Fibroblast of pulmonary artery (primary cell): ENCODE results near the gene RP2.

Source experiments
- DNase-seq: peaks from one replicate; pipeline ENCODE4 v3.0.0-alpha.2; 2010; ENCODE audit warnings: low read depth
- H3K4me3 ChIP-seq: replicated peaks from 2 replicates; pipeline ENCODE4 v1.5.1; 2011; ENCODE audit warnings: low read depth, mild to moderate bottlenecking, control low read depth, low read length, moderate library complexity
- TF ChIP-seq, protein P1 (sequence below): IDR thresholded peaks from 2 replicates; pipeline ENCODE4 v1.5.1; 2011; ENCODE audit warnings: mild to moderate bottlenecking, control low read depth, low read length, inconsistent platforms; ENCODE audit errors: missing control alignments

Gene RP2

DNA sequence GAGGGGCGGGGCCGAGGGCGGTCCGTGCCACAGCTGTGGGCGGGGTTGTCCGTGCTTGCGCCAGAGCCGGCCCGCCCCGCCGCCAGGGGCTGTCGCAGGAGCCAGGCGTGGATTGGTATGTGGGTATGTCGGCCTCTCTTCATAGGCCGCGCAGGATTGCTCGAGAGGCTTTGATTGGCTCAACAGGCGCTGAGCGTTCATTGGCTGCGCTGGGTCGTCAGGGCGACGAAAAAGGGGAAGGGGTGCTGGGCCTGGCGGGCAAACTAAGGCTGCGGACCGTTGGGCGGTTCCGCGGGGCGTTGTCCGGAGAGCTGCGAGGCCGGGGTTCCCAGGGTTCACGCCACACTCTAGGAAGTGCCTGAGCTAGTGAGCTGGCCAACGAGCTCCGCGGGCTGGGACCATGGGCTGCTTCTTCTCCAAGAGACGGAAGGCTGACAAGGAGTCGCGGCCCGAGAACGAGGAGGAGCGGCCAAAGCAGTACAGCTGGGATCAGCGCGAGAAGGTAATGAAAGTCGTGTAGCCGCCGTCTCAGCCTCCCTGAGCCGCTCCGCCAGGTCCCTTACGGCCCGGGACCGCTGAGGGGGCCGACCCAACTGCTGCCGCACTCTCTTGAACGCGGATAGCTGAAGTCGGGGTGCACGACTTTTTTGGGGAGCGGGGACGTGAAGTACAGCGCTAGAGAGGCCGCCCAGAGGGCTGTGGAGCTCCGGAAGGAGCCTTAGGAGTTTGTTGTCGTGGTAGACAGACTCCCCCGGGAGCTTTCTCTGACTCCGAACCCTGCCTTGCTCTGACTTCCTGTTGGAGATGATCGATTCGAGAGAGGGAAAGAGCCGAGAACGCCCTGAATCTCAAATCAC, at the start of gene RP2:
RP2 (plus strand) TSS at position 343 of the 857 bp plus-strand sequence; CDS start at position 401, 58 bp downstream.
- peak within 1 kb of the TSS; percentile 79 for H3K4me3 ChIP-seq
- TF ChIP-seq, protein P1, sequence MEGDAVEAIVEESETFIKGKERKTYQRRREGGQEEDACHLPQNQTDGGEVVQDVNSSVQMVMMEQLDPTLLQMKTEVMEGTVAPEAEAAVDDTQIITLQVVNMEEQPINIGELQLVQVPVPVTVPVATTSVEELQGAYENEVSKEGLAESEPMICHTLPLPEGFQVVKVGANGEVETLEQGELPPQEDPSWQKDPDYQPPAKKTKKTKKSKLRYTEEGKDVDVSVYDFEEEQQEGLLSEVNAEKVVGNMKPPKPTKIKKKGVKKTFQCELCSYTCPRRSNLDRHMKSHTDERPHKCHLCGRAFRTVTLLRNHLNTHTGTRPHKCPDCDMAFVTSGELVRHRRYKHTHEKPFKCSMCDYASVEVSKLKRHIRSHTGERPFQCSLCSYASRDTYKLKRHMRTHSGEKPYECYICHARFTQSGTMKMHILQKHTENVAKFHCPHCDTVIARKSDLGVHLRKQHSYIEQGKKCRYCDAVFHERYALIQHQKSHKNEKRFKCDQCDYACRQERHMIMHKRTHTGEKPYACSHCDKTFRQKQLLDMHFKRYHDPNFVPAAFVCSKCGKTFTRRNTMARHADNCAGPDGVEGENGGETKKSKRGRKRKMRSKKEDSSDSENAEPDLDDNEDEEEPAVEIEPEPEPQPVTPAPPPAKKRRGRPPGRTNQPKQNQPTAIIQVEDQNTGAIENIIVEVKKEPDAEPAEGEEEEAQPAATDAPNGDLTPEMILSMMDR, result no peak
- DNase-seq, result peak; percentile 93

DNA sequence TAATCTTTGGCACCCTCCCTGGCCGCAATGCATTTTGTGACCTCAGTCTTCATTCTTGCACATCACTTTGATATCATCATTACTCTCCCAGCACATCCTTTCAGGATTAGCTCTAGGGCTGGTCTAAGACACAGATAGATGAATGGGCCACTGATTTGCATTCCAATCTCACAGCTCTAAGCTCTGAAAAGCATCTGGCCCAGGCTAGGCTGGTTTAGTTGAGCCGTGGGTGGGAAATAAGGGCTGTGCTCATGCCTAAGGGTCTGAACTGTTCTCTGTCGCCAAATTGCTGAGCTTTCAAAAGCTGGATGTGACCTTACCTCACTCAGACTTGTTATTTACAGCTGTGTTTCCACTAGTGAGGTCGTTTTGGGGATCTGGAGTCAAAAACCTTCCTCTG, 47.9 kb upstream of the RP2 start:
- DNase-seq, result no peak
- H3K4me3 ChIP-seq, result no peak overlapping the region
- TF ChIP-seq, protein P1, result no peak

DNA sequence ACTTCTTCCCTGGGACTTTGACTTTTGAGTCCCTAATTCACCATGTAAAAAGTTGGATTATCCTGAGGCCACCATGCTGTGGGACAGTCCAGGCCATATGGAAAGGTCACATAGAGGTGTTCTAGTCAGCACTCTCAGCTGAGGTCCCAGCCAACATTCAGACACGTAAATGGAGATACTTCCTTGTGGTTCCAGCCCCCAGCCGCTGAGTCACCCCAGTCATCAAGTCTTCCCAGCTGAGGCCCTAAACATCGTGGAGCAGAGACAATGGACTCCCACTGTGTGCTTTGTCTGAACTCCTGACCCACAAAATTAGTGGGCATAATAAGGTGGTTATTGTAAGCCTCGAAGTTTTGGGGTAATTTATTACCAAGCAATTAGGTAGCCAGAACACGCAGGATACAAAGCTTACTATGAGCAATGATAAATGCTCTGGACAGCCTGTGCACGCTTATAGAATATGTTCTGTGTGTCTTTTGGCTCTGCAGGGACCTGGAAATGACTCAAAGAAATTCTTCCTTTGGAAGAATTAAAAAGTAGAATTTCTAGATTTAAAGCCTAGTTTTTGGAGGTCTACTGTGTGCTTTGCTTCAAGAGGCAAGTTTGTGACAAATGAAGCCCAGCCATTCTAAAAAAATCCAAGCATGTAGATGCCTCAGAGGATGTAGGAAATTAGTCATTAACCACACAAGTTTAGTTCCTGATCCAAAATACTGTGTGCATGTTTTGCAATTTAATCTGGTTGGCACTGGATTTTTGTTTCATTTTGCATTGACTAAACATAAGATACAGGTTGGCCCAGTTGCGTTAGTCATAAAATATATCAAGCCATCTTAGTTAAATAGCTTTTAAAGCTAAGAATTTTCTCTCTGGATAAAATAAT, 44.7 kb upstream of the RP2 start:
- DNase-seq, result peak; percentile 91

DNA sequence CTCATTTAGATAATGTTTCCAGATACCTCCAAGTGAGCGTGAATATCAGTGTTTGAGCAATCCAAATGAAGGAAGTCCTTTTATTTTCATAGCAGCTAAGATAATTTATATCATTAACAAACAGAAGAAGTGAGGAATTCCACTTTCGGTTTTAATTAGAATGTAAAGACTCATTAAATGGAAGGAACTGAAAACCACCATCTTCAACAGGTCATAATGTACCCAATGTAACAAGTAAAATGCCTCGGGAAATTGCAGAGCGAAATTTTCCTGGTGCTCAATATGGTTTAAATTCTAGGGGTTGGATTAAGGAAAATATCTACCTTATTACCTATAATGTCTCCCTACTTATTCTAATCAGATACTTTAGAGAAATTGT, 44.0 kb upstream of the RP2 start:
- H3K4me3 ChIP-seq, result peak overlapping the region; percentile 27
- TF ChIP-seq, protein P1, result no peak
- DNase-seq, result no peak

More for the DNA sequence above, 44.7 kb upstream of the RP2 start:
- H3K4me3 ChIP-seq, result peak overlapping the region; percentile 27
- TF ChIP-seq, protein P1, result no peak

DNA sequence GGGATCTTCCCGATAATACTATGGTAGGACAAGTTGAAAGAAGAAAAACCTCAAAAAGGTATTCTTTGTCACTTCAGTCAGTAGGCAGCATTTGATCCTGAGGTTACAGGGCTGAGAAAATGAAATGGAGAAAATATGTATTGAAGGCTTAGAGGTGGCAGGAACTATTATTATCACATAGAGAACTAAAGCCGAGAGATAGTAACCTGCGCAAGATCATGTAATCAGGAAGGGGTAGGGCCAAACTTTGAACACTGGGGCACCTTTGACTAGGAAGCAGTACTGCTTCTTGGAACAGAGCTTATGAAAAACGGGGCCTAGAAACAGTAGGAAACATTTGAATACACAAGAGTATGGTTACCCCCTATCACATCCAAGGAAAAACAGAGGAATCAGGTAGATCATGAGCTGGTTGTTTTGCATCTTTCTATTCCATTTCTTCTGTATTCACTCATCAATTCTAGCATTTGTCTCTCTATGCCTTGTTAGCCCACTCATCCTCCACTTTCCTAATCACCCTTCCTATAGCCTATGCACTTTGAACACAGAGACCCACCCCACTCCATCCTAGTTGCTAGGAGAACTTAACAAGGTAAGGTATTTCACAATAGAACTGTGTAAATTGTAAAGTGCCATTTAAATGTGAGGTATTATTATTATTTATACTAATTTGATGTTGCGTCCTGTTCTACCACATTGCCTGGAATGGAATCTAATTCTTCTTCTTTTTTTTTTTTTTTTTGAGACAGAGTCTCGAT, 43.3 kb upstream of the RP2 start:
- TF ChIP-seq, protein P1, result no peak
- H3K4me3 ChIP-seq, result no peak overlapping the region

DNA sequence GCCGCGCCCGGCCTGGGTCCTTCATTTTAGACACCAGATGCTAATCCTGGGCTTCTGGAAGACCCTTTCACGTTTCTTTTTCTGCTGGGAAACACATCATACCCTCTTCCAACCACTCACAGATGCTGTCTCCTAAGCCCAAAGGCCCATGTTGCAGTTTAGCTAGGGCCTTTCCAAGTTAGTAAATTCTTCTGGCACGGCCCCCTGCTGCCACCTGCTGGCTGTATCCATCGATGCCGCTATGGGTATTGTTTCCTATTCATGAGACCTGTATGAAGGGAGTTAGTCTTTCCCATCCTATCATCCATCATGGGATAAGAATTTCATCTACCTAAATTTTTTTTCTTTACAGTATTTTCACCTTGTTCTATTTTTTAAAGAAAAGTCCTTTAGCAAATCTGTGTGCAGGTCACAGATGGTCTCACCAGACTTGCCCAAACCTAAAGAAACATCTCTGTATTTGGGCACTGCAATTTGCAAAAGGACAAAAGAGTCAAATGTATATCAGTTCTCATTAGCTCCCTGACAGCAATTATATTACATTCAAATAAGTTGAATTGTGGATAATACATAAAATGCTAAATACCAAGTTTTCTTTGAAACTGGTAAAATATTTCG, 40.2 kb upstream of the RP2 start:
- H3K4me3 ChIP-seq, result no peak overlapping the region
- TF ChIP-seq, protein P1, result peak; percentile 74
- DNase-seq, result peak; percentile 76

More for the DNA sequence above, 43.3 kb upstream of the RP2 start:
- no peak for DNase-seq
